ENCODE results near the gene ELAVL2. TPM values are rescaled to one million over a fixed set of nuclear protein-coding genes. Genes with fewer than 3 reads are reported as not detected.

The ELAVL2 gene
- total RNA-seq, 4 donors from 2014 or later: 0.15 to 4.4 TPM; not detected in 2

- Histone ChIP-seq H3K27me3 (no peaks in the 10 kb centered on the region), H3K4me3 (no peak overlapping the region), H3K36me3 (no peaks in the 10 kb centered on the region), H3K9me3 (no peaks in the 10 kb centered on the region), H3K27ac (no peak overlapping the region), H3K4me1 (no peaks in the 10 kb centered on the region)
- intact Hi-C loops (cut with DNase I; ENCODE audit: low total_unique reads): no loop called here
- DNase-seq: no peak
- TF ChIP-seq POLR2A (IDR thresholded peaks at IDR 0.05): no peak
- TF ChIP-seq, protein P1, sequence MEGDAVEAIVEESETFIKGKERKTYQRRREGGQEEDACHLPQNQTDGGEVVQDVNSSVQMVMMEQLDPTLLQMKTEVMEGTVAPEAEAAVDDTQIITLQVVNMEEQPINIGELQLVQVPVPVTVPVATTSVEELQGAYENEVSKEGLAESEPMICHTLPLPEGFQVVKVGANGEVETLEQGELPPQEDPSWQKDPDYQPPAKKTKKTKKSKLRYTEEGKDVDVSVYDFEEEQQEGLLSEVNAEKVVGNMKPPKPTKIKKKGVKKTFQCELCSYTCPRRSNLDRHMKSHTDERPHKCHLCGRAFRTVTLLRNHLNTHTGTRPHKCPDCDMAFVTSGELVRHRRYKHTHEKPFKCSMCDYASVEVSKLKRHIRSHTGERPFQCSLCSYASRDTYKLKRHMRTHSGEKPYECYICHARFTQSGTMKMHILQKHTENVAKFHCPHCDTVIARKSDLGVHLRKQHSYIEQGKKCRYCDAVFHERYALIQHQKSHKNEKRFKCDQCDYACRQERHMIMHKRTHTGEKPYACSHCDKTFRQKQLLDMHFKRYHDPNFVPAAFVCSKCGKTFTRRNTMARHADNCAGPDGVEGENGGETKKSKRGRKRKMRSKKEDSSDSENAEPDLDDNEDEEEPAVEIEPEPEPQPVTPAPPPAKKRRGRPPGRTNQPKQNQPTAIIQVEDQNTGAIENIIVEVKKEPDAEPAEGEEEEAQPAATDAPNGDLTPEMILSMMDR (IDR thresholded peaks at IDR 0.05): no peak
These were observed 153.9 kb downstream of the ELAVL2 start for GRCh38 chr9:23672151-23672550.

DNA sequence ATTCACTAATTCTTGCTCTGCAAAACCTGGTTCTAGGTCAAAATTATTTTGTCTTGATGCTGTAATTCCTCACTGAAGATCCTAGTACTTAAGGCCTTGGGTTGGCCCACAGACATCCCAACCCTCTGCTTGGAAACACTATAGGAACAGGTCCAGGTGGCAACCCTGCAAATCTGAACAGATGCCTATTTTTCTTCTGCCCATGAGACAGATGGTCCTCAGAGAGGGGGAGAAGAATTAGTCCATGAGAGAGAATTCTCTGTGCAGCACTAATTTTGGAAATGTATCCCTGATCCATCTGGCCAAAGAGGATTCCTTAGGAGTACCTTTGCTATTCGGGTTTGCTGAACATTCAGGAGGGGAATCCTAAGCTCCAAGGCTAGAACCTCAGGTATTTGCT lies 156.3 kb downstream of the ELAVL2 start:
- Histone ChIP-seq H3K4me1 (no peaks in the 10 kb centered on the region), H3K27me3 (no peaks in the 10 kb centered on the region), H3K27ac (no peak overlapping the region), H3K9me3 (no peaks in the 10 kb centered on the region), H3K4me3 (no peak overlapping the region), H3K36me3 (no peaks in the 10 kb centered on the region)
- no peak for DNase-seq
- TF ChIP-seq, protein P1 (IDR thresholded peaks at IDR 0.05): no peak
- no peak for TF ChIP-seq POLR2A (IDR thresholded peaks at IDR 0.05)
- intact Hi-C loops (cut with DNase I; ENCODE audit: low total_unique reads): no loop called here

DNA sequence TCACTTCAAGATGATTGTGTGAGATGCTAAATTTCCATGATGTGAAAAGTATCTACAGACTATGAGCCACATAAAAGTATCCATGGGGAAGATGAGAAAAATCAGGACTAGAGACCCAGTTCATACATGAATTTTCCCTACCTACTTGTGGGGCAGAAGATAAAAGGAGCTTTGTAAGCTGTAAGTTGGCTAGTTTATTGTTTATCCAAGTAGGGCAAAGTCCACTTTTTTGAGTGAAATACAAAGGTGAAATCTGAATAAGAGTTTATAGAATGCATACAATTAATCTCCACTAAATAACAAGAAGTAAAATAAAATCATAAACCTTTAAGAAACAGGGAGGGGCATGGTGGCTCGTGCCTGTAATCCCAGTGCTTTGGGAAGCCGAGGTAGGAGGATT lies 160.4 kb downstream of the ELAVL2 start:
- Histone ChIP-seq H3K4me1 (no peaks in the 10 kb centered on the region), H3K27ac (no peak overlapping the region)
- no peak for TF ChIP-seq POLR2A (IDR thresholded peaks at IDR 0.05)
- TF ChIP-seq, protein P1 (IDR thresholded peaks at IDR 0.05): no peak

DNA sequence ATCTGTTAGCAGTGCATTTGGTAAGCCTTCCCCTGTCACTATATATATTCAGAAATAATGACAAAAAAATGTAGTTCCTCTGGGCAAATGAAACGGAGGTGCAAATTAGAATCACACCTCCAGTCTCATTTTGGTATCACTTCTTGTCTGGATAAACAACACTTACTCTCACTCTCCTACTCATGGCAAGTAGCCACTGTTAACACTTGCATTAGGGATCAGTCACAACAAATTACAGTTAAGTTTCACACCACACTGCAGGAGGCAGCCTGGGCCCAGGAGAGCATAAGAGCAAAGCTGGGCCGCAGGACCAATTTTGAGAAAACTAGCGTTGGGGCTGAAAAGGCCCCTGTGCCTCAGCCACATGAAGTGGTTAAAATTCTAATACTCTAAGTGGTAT lies 161.0 kb downstream of the ELAVL2 start:
- no peaks in the 10 kb centered on the region for H3K27me3 ChIP-seq
- H3K36me3 ChIP-seq: no peaks in the 10 kb centered on the region
- no peak overlapping the region for H3K27ac ChIP-seq
- intact Hi-C loops (cut with DNase I; ENCODE audit: low total_unique reads): no loop called here
- TF ChIP-seq POLR2A (IDR thresholded peaks at IDR 0.05): no peak
- TF ChIP-seq, protein P1 (IDR thresholded peaks at IDR 0.05): no peak
- H3K9me3 ChIP-seq: no peaks in the 10 kb centered on the region
- no peak overlapping the region for H3K4me3 ChIP-seq
- no peaks in the 10 kb centered on the region for H3K4me1 ChIP-seq
- no peak for DNase-seq

More for the DNA sequence above, 160.4 kb downstream of the ELAVL2 start:
- no peaks in the 10 kb centered on the region for H3K27me3 ChIP-seq
- DNase-seq: no peak
- H3K4me3 ChIP-seq: no peak overlapping the region
- H3K9me3 ChIP-seq: no peaks in the 10 kb centered on the region
- H3K36me3 ChIP-seq: no peaks in the 10 kb centered on the region
- intact Hi-C loops (cut with DNase I; ENCODE audit: low total_unique reads): no loop called here

DNA sequence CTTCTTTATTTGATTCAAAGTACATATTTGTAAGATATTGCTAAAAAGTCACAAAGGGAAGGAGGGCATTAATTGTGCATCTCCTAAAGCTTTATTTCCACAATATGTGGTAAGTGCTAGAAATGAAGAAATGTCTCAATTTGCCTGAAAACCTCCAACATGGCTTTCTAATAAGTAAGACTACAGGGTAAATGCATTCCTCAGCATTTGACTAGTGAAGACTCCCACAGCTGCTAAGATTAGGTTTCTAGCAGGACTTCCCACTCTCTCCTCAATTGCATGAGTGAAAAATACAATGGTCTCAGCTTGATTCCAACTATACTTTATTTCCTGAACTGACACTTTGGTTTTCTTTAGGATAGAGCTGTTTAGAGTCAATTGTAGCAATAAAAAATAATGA lies 162.1 kb downstream of the ELAVL2 start:
- no peak for DNase-seq
- Histone ChIP-seq H3K27ac (no peak overlapping the region), H3K36me3 (no peaks in the 10 kb centered on the region), H3K27me3 (no peaks in the 10 kb centered on the region), H3K4me3 (no peak overlapping the region), H3K4me1 (no peaks in the 10 kb centered on the region), H3K9me3 (no peaks in the 10 kb centered on the region)
- intact Hi-C loops (cut with DNase I; ENCODE audit: low total_unique reads): no loop called here
- TF ChIP-seq, protein P1 (IDR thresholded peaks at IDR 0.05): no peak
- no peak for TF ChIP-seq POLR2A (IDR thresholded peaks at IDR 0.05)
